Stimulated activated CD4-positive, alpha-beta T cell treated with anti-CD3 and anti-CD28 coated beads, Interleukin-12 subunit alpha, Interleukin-12 subunit beta, amount 100 ng/mL, for 24 hours (primary cell): ENCODE data around the gene HCN2.
A peak's percentile ranks its signal among the peaks of the same experiment; 100 is the strongest.
"Not testable (repeated sequence)": the region's sequence is repeated elsewhere in the genome, so short reads cannot be mapped to it uniquely, and the experiment has no call there.

ENCODE experiments used
- DNase-seq, 2 experiments: peaks; one replicate each; pipeline ENCODE4 v3.0.0-alpha.2; 2020; ENCODE audit warnings: low read depth in 2 of 2

Gene HCN2

DNA sequence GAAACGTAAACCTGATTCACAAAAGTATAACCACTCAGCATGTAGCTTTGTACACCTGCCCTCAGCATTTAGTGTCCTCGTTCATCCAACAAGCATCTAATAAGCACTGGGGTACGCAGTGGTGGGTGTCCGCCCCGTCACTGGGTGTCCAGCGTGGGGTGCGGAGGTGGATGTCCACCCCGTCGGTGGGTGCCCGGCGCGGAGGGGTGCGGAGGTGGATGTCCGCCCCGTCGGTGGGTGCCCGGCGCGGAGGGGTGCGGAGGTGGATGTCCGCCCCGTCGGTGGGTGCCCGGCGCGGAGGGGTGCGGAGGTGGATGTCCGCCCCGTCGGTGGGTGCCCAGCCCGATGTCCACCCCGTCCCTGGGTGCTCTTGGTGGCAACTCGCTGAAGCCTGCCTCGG is 4.5 kb upstream of the HCN2 start:
- not testable (repeated sequence) for DNase-seq

DNA sequence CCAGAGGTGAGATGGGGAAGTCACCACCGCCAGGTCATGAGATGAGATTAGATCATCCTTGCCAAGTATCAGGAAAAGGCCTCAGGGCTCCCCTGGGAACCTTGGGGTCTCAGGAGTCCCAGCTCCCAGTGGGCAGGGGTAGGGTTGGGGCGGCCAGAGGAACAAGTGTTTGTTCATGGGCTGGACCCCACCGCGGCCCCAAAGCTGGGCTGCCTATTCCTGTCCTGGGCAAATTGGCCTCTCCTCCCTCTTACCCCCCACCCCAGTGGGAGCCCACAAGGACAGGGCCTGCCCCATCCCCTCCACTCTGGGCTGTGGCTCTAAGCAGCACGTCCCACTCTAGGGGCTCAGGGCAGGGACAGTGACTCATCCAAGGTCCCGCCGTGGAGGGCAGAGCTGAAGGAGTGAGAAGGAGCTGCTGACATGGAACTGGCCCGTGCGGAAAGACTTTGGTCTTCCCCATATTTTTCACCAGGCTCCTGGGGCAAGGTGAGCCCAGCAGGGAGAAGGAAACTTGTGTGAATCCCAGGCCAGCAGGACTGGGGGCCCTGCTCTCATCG is 4.0 kb upstream of the HCN2 start:
- DNase-seq = no peak

DNA sequence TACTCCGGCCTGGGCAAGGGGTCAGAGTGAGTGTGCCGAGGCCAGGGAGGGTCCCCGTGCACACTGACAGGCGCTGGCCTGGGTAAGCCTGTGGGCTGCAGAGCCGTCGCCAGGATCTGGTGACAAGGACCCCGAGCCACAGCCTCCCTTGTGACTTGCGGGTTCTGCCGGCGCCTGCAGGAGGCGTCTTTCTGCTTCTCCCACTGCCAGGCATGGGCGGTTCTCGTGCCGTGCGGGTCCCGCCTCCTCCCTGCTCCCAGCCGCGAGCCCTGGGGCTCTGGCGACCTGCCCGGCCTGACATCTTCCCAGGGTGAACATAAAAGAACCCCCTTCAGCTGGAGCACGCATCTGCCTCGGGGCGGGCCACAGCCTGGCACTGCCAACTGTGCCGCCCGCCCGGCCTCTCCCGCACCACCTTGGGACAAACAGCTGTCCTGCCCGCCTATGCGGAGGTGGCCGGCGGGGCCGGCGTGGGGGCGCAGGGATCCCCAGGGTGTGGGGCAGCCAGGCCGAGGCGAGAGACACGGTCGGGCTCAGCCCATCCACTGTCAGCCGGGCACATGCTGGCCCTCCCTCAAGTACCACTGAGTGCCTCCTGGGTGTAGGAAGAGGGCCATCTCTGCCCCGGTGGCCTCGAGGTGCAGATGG is 1.5 kb upstream of the HCN2 start:
- DNase-seq = peak; percentile 43 to 68

DNA sequence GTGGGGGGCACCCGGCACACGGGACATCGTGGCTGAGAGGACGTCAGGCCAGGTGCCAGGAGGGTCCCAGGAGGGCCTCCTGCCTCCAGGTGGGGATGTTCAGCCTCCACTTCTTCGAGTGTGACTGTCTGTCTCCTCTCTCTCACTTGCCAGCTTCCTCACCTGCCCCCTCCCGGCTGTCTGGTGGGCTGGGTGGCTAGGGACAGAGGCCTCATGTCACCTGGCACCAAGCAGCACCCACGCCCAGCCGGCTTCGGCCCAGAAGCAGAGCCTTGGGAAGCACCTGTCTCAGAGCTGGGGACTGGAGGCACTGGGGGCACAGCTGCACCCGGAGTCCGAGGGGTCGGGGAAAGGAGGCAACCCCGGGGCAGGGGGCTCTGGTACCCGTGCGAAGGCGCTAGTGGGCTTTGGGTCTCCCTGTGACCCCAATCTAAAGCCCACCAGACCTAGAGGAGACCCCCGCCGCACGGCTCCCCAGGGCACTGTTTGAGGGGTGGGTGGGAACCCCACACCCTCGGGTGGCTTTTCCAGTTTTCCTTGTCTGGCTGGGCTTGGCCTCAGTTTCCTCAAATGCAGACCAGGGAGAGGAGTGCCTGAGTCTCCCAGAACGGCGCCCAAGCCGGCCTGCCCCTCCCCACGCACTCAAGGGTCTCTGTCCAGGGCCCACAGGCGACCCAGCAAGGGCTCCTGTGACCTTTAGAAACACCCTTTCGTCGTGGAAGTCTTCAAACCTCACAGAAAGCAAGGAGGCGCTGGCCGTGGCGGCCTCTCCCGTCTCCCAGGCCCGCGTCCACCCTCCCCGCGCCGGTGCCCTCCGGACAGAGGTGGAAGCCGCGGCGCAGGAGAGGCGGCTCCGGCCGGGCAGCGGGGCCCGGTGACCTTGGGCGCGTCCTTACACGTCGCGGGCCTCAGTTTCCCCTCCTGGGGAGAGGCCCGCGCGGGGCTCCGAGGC is 664 bp upstream of the HCN2 start:
- DNase-seq = no peak

DNA sequence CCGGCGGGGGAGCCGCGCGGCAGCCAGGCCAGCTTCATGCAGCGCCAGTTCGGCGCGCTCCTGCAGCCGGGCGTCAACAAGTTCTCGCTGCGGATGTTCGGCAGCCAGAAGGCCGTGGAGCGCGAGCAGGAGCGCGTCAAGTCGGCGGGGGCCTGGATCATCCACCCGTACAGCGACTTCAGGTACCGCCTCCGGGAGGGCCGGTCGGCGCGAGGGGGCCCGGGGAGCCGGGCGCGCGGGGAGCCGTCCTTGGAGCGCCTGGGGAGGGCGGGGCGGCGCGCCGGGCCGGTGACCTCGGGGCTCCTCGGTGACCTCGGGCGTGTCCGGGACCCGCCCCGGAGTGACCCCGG is 690 bp downstream of the HCN2 start:
- DNase-seq = no peak

DNA sequence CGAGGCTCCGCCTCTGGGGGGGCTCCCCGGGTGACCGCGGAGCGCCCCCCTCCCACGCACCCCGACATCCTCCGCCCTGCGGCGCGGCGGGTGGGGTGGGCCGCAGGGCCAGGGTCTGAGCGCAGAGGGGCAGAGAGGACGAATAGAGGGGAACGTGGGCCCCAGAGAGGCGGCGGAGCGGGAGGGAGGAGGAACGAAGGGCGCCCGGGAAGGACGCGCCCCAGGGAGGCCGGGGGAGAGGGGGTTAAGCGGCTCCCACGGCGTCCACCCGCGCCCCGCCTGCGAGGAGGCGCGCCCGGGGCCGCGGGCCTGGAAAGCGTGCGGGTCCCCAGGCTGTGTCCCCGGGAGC is 1.0 kb downstream of the HCN2 start:
- no peak for DNase-seq

DNA sequence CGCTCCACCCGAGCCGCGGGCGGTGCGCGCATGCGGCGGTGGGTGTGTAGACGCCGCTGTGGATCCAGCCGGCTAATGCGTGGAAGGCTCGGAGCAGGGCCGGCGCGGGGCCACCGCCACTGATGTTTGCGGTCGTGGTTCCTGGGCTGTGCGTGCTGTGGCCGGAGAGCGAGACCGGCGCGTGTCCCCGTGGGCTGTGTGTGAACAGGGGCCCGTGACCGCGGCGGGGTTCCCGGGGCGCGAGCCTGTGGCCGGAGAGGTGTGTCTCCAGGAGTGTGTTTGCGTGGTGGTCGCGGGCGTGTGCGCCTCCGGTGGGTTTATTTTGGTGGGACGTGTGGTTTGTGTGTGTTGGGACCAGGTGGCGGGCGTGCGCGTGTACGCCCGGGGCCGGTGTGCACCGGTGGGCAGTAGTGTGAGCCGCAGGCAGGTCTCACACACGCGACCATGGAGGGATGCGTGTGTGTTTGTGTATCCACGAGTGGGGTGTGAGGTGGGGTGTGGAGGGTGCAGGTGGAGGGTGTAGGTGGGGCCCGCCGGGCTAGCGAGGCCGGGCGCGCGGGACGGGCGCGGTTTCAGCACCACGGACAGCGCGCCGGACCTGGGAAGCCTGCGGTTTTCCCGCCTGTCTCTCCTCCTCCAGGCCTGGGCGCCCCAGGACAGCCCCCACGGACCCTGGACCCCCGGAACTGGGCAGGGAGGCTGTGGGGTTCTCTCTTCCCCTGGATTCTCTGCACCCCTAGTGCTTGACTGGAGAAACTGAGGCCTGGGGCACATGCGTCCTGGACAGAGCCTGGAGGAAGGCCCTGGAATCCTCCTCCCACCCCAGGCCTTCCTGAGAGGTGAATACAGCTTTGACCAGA is 1.6 kb downstream of the HCN2 start:
- DNase-seq = no peak

DNA sequence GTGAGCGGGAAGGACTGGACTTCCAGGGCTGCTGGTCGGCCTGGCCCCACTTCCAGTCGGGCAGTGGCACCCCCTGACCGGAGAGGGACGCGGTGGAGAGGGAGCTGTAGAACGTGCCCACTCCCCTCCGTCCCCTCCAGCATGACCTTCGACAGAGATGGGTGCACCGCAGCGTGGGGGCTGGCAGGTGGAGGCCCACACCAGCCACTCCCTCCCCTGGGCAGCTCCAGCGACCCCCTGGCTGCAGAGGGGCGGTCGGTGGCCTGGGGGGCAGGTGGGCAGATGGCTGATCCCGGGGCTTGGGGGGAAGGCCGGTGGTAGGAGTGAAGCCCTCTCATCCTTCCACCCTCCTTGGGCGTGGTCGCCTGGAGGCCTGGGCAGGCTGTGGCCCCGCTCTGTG is 2.4 kb downstream of the HCN2 start:
- no peak for DNase-seq

DNA sequence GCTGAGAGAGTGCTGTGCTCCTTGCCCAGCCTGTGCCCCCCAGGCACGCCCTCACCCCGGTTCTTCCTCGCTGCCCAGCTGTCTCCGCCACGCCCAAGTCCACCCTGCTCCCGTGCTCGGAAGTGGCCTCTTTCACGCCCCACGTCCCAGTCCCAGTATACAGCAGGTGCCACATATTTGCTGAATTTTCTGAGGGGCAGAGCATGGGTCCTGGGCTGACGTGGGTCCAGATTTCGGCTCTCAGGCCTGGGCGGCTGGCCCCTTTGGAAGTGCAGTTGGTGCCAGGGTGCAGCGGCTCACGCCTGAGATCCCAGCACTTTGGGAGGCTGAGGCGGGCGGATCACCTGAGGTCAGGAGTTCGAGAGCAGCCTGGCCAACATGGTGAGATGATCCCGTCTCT is 3.4 kb downstream of the HCN2 start:
- DNase-seq = no peak

DNA sequence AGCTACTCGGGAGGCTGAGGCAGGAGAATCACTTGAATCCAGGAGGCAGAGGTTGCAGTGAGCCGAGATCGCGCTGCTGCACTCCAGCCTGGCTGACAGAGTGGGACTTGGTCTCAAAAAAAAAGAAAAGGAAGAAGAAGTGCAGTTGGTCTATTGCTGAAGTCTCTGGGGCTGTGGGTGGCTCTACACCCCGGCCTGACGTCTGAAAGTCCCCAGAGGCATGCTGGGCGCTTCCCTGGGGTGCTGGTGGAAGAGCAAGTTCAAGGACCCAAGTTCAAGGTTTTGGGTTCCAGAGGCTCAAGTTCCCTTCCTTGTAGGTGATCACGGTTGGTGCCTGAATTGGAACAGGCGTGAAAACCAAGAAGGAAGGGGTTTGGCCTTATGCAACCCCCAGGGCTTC is 3.8 kb downstream of the HCN2 start:
- DNase-seq = no peak

DNA sequence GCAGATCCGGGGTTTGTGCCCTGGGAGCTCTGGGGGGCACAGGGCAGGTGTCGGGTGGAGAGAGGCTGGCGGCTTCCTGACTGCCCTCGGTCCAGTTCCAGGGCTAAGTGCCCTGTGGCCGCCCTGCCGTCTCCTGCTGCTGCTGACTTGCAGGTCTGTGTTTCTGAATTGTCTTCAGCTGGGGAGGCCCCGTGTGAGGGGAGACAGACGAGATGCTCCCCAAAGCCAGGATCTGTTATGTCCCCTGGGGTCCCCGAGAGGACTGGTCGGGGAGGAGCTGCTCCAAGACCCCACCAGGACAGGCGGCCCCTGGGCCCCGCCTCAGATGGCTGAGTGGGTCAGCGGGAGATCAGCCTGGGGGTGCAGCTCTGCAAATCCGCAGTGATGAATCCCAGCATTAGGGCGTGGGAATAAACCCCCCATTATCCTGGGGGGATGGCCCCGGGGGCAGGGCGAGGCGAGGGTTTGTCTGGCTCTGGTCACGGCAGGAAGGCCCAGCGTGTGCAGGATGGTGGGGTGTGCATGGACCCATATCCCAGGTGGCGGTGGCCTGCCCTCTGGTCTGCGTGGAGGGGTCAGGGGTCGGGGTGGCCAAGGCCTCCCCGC is 4.7 kb downstream of the HCN2 start:
- no peak for DNase-seq

DNA sequence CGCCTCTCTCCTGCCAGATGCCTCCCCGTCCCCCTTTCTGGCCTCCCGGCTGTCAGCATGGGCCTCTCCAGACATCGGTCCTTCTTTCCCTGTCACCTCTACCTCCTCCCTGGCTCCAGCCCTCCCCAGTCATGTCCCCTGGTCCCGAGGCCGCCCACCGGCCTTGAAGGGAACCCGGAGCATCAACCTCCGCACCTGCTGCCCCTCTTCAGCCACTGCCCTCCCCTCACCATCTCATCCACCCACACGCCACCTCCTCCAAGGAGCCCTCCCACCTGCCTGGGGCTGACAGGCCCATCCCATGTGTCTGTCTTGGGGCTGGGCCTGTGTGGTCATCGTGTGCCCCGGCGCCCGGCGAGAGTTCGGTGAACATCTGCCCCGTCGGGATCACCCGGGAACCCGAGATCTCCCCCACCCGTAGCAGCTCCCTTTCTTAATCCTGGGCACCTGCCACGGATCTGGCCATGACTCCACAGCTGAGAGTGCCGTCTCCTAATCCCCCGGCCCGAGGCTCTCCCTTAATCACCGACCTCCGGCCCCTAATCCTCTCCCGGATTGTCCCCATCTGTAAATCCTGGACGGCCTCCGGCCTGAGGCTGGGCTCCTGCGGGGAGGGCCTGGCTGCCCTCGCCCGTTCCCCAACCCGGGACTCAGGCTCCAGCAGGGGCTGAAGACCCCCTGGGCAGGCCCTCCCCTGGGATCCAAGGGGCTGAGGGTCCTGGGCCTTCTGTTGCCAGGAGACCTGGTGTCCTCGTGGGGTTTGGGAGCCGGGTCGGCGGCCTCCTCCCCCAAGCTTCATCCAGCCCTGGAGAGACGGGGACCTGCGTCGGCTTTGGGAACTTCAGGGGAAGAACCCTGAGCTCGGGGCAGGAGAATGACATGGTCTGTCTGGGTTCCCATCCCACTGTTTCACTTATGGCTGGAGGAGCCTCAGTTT is 5.9 kb downstream of the HCN2 start:
- no peak for DNase-seq

DNA sequence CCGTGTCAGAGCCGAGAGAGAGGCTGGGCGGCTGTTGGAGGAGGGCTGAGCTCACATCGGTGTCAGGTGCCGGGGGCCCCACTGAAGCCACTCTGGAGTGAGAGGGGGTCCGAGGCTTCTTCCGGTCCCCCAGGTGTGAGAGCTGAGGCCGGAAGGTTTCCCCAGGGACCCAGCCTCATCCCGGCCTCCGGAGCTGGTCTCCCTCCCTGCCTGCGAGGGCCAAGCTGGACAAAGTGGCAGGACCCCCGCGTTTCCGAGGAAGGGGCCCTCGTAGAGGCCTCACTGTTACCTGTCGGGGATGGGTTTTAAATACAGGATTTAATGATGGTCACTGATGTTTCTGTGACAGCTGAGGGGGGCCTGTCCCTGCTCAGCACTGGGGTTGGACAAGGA is 6.6 kb downstream of the HCN2 start:
- no peak for DNase-seq

DNA sequence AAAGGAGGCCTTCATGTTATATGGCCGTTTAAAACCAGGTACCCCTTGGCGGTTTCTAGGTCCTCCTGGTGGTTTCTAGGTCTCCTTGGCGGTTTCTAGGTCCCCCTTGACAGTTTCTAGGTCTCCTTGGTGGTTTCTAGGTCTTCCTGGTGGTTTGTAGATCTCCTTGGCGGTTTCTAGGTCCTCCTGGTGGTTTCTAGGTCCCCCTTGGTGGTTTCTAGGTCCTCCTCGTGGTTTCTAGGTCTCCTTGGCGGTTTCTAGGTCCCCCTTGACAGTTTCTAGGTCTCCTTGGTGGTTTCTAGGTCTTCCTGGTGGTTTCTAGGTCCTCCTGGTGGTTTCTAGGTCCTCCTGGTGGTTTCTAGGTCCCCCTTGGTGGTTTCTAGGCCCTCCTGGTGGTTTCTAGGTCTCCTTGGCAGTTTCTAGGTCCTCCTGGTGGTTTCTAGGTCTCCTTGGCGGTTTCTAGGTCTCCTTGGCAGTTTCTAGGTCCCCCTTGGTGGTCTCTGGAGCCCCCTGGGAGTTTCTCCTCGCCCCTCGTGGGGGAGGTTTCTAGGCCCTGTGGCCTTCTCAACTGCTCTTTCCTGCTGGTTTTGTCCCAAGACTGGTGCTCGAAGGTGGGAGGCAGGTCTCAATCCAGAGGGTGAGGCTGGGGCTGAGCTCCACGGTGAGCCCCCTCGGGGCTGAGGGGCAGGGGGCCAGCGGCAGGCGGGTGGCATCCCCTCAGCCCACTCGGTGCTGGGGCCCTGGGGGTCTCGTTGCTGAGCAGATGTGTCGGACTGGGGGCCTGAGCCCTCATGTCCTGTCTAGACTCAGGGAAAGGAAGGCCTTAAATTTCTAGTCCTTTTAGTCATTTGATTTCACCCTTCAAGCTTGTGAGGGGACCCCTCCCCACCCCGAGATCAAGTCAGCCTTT is 8.0 kb downstream of the HCN2 start:
- DNase-seq = no peak

DNA sequence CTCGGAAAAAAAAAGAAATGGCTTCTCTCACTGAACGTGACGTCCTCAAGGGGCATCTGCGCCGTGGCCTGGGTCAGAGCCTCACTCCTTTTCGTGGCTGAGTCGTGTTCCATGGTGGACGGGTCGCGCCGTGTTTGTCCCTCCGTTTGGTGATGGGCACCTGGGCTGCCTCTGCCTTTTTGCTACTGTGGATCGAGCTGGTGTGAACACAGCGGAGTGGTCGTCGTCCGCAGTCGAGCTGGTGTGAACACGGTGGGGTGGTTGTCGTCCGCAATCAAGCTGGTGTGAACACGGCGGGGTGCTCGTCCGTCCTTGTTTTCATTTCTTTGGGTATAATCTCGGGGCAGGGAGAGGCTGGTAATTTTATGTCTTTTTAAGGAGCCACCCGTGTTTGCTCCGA is 11.6 kb downstream of the HCN2 start:
- DNase-seq = no peak

DNA sequence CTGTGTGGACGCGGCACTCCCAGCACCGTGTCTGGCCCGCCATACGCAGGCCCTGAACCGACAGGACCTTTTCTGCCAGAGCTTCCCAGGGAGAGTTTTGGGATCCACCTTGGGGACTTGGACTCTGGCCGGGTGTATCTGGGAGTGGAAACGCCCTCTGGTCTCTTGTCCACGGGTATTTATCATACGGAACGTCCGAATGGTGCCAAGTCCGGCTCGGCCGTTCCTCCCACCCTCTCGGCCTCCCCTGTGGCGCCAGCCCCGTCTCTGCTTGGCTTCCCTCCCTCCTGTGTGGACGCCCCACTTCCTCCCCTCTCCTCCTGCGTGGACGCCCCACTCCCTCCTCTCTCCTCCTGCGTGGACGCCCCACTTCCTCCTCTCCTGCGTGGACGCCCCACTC is 12.1 kb downstream of the HCN2 start:
- DNase-seq = no peak

DNA sequence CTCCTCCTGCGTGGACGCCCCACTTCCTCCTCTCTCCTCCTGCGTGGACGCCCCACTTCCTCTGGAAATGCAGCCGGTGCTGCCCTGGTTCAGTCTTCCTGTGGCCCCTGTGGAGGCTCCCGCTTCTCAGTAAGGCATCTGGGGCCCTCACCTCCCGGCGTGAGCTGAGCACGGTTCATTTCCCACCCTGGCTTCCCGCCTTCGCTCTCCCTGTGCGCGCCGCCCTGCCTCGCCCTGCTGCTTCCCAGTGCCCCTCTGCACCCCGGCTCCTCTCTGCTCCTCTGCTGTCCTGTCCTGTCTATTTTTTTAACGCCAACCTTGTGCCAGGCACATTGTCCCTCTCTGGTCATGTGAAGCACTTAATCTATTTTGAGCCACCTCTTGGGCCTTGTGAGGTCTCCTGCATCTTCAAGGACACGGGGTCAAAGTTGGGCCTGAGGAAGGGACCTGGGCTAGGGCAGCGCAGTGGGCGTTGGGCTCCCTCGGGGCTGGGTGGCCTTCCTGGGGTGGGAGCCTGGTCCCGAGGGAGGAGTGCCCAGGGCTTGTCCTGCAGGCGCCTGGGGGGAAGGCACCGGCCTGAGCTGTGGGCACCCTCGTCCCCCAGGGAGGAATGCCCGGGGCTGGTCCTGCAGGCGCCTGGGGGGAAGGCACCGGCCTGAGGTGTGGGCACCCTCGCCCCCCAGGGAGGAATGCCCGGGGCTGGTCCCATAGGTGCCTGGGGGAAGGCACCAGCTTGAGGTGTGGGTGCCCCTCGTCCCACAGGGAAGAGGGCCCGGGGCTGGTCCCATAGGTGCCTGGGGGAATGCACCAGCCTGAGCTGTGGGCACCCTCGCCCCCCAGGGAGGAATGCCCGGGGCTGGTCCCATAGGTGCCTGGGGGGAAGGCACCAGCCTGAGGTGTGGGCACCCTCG is 13.0 kb downstream of the HCN2 start:
- DNase-seq = no peak

DNA sequence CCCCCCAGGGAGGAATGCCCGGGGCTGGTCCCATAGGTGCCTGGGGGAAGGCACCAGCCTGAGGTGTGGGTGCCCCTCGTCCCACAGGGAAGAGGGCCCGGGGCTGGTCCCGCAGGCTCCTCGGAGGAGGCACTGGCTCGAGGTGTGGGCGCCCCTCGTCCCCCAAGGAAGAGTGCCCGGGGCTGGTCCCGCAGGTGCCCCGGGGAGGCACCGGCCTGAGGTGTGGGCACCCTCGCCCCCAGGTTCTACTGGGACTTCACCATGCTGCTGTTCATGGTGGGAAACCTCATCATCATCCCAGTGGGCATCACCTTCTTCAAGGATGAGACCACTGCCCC is 13.6 kb downstream of the HCN2 start:
- DNase-seq = not testable (repeated sequence)

DNA sequence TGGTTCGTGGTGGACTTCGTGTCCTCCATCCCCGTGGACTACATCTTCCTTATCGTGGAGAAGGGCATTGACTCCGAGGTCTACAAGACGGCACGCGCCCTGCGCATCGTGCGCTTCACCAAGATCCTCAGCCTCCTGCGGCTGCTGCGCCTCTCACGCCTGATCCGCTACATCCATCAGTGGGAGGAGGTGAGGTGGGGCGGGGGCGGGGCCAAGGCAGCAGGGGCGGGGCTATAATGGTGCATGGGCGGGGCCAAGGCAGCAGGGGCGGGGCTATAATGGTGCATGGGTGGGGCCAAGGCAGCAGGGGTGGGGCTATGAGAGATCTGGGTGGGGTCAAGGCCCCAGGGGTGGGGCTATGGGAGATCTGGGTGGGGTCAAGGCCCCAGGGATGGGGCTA is 14.1 kb downstream of the HCN2 start:
- not testable (repeated sequence) for DNase-seq
